ENCODE results near the gene OR6C70.
"Not testable (repeated sequence)": the region's sequence is repeated elsewhere in the genome, so short reads cannot be mapped to it uniquely, and the experiment has no call there.

The OR6C70 gene

GRCh38 chr12:55446326-55446725, 23.6 kb downstream of the OR6C70 start:
- no peak for TF ChIP-seq POLR2A (IDR thresholded peaks at IDR 0.05; ENCODE audit: low read depth, low read length)
- no peak for DNase-seq (ENCODE audit: insufficient read length, low spot score)
- FAIRE-seq, result no peak

- FAIRE-seq (no peak), DNase-seq (ENCODE audit: insufficient read length, low spot score) (no peak)
- TF ChIP-seq POLR2A (IDR thresholded peaks at IDR 0.05; ENCODE audit: low read depth, low read length), result no peak
Measured at GRCh38 chr12:55445357-55445756, 24.6 kb downstream of the OR6C70 start.

GRCh38 chr12:55443776-55444175, 26.2 kb downstream of the OR6C70 start, which contains the start of gene OR6C2:
OR6C2 (plus strand) TSS chr12:55444076; CDS start chr12:55452214, 8,138 bp downstream.
- no peak for DNase-seq (ENCODE audit: insufficient read length, low spot score)
- no peak for TF ChIP-seq POLR2A (IDR thresholded peaks at IDR 0.05; ENCODE audit: low read depth, low read length)
- FAIRE-seq, result no peak

GRCh38 chr12:55441233-55441632, 28.7 kb downstream of the OR6C70 start:
- not testable (repeated sequence) for DNase-seq (ENCODE audit: insufficient read length, low spot score); FAIRE-seq

GRCh38 chr12:55428331-55429243, 41.4 kb downstream of the OR6C70 start:
- no peak for FAIRE-seq
- TF ChIP-seq POLR2A (IDR thresholded peaks at IDR 0.05; ENCODE audit: low read depth, low read length), result no peak
- no peak for DNase-seq (ENCODE audit: insufficient read length, low spot score)

GRCh38 chr12:55425954-55426353, 44.0 kb downstream of the OR6C70 start, which contains the start of gene OR6C76:
OR6C76 (plus strand) TSS chr12:55426254; CDS start chr12:55426254, 0 bp downstream.
- DNase-seq (ENCODE audit: insufficient read length, low spot score), result no peak
- FAIRE-seq, result no peak
- no peak for TF ChIP-seq POLR2A (IDR thresholded peaks at IDR 0.05; ENCODE audit: low read depth, low read length)

GRCh38 chr12:55420307-55420962, 49.5 kb downstream of the OR6C70 start:
- TF ChIP-seq POLR2A (IDR thresholded peaks at IDR 0.05; ENCODE audit: low read depth, low read length), result no peak
- FAIRE-seq, result no peak
- no peak for DNase-seq (ENCODE audit: insufficient read length, low spot score)

All from H54 (cell line).